Measurements from ENCODE around the gene ADAMTS6. TPM values are rescaled to one million over a fixed set of nuclear protein-coding genes. Genes with fewer than 3 reads are reported as not detected.
"Not testable (repeated sequence)": the region's sequence is repeated elsewhere in the genome, so short reads cannot be mapped to it uniquely, and the experiment has no call there.

The ADAMTS6 gene, protein sequence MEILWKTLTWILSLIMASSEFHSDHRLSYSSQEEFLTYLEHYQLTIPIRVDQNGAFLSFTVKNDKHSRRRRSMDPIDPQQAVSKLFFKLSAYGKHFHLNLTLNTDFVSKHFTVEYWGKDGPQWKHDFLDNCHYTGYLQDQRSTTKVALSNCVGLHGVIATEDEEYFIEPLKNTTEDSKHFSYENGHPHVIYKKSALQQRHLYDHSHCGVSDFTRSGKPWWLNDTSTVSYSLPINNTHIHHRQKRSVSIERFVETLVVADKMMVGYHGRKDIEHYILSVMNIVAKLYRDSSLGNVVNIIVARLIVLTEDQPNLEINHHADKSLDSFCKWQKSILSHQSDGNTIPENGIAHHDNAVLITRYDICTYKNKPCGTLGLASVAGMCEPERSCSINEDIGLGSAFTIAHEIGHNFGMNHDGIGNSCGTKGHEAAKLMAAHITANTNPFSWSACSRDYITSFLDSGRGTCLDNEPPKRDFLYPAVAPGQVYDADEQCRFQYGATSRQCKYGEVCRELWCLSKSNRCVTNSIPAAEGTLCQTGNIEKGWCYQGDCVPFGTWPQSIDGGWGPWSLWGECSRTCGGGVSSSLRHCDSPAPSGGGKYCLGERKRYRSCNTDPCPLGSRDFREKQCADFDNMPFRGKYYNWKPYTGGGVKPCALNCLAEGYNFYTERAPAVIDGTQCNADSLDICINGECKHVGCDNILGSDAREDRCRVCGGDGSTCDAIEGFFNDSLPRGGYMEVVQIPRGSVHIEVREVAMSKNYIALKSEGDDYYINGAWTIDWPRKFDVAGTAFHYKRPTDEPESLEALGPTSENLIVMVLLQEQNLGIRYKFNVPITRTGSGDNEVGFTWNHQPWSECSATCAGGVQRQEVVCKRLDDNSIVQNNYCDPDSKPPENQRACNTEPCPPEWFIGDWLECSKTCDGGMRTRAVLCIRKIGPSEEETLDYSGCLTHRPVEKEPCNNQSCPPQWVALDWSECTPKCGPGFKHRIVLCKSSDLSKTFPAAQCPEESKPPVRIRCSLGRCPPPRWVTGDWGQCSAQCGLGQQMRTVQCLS (N-terminal part only)
- 47.0 and 52.4 TPM in 2 replicates for total RNA-seq

DNA sequence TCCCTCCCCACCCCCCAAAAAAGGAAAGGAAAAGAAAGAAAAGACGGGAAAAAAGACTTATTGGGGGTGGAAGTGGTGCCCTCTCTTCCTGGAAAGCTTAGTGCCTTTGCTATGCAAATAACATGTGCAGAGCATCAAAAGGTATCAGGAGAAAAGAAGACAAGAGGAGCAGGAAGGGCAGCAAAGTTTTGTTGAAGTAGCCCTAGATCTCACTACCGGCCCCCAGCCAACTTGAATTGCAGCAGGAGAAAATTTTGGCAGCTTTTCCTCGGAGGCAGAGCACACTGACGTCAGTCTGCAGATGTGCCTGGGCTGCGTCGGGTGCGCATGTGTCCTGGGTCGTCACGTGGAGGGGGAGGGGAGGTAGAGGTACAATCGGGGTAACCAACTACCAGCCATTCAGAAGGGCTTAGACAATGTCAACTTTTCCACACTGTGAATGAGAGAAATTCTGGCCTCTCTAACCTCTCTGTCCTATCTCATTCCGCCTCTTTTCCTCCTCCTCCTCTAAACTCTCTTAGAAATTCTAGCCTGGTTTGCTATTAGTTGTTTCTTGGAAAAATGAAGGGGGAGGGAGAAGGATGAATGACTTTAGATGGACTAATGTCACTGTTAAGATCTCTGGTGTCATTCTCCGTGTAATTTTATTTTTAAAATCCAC is at the start of gene ADAMTS6:
Gene ADAMTS6, minus strand, starts transcription at position 286 of the 661 bp plus-strand sequence. CDS start 8,247 bp downstream, outside the sequence.
- peak; percentile 96 for DNase-seq

DNA sequence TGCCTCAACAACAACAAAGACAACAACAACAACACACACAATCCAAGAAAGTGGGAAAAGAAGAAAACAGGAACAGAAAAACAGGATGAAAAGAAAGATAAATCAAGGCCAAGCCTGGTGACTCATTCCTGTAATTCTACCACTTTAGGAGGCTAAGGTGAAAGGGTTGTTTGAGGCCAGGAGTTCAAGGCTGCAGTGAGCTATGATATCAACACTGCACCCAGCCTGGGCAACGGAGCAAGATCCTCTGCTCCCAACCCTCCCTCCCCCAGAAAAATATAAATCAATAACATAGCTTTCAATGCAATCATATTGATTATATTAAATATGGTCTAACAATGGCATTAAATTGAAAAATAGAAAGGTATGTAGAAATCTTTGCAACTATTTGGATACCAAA is 49.2 kb upstream of the ADAMTS6 start:
- DNase-seq: no peak

DNA sequence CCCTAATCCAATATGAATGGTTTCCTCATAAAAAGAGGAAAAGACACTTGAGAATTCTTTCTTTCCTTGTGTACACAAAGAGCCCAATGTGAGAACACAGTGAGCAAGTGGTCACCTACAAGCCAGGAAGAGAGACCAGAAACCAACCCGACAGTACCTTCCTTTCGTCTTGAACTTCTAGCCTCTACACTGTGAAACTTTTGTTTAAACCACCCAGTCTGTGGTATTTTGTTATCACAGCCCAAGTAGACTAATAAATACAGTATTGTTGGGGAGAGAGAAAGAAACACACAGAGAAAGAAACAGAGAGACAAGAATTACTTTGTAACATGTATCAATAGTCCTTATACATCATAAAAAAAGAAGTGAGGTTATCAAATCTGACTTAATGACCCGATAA is 44.0 kb upstream of the ADAMTS6 start:
- no peak for DNase-seq

DNA sequence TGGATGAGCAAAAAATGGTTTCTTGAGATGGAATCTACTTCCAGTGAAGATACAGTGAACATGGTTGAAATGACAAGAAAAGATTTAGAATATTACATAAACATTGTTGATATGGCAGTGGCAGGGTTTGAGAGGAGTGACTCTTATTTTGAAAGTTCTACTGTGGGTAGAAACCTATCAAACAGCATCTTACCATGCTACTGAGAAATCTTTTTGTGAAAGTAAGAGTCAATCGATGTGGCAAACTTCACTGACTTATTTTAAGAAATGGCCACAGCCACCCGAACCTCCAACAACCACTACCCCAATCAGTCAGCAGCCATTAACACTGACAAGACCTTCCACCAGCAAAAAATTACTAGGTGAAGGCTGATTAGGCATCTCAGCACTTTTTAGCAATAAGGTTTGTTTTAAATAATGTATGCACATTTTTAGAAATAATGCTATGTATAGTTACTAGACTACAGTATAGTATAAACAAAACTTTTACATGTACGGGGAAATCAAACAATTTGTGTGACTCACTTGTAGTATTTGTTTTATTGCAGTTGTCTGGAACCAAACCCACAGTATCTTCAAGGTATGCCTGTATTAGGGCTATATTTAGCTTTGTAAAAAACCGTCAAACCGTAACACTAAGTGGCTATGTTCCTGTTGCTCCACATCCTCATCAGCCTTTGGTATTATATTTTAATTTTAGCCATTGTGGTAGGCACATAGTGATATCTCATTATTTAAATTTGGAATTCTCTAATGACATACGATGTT is 30.6 kb upstream of the ADAMTS6 start:
- DNase-seq: no peak

DNA sequence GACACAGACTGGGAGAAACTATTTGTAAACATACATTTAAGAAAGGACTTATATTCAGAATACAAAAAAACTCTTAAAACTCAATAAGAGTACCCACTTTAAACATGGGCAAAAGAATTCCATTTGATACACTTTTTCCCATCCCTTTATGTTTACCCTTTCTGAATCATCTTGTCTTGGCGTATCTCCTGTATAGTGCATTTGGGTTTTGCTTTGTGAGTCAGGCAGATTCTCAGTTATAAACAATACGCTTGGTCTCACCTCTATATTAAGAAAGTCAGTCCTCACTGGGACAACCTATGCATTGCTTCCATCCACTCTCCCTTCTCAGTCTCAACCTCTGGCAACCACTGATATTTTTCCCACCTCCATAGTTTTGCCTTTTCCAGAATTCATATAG is 27.3 kb upstream of the ADAMTS6 start:
- no peak for DNase-seq

DNA sequence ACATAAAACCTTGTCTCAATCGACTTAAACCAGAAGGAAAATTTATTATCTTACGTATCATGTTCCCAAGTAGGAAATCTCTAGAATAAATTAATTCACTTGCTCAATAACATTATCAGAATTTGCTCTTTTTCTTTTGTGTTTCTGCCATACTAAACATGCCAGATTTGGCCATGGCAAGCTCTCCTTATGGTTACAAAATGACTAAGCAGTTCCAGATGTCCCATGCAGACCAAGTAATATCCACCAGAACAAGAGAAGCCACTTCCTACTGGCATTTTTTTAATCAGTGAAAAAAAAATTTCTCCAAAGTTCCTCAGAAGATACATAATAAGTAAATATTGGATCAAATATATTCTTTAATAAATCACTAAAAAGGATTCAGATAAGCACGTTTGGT is 25.2 kb upstream of the ADAMTS6 start:
- DNase-seq: no peak

DNA sequence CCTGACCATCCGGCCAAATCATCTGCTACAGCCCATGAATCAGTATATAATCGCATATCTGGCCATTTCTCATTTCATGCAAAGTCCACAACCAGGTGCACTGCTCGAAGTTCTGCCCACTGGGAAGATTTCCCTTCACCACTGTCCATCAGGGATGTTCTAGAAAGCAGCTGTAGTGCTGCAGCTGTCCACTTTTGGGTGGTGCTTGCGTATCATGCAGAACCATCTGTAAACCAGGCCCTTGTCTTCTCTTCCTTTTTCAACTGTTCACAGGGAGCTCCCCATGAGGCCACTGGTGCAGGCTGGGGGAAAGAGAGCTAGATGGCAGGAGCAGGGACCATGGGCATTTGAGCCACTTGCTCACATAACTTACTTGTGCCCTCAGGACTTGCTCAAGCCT is 7.4 kb upstream of the ADAMTS6 start:
- no peak for DNase-seq

DNA sequence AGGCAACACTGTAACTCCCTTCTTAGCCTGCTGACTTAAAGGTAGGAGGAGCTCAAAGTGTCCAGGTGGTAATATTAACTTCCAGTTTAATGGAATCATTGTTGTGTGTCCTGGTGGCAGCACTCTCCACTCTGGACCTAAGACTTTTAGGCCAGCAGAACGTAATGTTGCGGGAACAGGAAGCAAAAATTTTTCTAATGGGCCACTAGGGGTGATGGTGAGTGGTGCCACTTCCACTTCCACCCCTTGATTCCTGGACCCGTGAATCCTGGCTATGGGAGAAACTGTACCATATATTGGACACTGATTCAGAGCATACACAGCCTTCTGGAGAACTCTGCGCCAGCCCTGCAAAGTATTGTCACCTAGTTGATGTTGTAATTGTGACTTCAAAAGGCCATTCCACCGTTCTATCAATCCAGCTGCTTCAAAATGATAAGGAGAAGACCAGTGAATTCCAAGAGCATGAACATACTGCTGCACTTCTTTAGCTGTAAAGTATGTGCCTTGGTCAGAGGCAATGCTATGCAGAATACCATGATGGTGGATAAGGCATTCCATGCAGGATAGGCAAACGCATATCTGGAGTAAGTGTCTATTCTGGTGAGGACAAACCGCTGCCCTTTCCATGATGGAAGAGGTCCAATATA is 6.4 kb upstream of the ADAMTS6 start:
- not testable (repeated sequence) for DNase-seq

DNA sequence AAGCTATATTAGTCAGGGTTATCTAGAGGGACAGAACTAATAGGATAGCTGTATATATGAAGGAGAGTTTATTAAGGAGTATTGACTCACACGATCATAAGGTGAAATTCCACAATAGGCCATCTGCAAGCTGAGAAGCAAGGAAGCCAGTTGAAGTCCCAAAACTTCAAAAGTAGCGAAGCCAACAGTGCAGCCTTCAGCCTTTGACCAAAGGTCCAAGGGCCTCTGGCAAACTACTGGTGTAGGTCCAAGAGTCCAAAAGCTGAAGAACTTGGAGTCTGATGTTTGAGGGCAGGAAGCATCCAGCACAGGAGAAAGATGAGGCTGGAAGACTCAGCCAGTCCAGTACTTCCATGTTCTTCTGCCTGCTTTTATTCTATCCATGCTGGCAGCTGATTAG is 5.1 kb upstream of the ADAMTS6 start:
- DNase-seq: not testable (repeated sequence)

DNA sequence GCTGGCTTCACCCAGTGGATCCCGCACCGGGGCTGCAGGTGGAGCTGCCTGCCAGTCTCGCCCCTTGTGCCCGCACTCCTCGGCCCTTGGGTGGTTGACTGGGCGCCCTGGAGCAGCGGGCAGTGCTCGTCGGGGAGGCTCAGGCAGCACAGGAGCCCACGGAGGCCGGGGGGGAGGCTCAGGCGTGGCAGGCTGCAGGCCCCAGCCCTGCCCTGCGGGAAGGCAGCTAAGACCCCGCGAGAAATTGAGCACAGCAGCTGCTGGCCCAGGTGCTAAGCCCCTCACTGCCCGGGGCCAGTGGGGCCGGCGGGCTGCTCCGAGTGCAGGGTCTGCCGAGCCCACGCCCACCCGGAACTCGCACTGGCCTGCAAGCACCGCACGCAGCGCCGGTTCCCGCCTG is 3.7 kb upstream of the ADAMTS6 start:
- no peak for DNase-seq

DNA sequence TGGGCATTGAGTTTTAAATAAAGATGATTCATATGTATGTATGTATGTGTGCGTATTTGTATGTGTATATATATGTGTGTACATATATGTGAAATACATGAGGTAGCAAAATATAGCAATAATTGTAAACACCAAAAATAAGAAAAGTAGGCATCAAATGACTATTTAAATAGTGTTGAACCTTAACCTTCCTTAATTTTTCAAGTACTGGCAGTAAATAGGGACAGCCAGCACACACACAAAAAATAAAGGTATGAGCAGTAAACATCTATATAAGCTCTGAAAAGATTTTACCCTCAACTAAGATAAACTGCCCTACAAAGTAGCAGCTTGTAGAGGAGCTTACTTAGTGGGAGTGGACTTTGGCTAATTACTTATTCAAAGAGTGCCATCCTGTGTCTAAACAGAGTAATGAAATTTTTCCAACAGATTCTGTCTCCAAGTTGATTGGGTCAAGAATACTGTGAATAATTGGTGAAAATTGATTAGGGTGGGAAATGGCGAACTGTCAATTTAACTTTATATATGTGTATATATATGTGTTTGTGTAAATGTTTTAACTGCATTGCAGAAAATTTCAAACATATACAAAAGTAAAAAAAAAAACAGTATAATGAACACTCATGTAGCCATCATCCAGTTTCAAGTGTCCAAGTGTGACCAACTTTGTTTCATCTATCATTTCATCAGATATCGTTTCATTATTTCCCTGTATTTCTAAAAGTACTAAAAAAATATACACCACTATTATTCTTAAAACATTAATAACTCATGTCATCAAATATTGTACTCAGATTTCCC is 2.0 kb upstream of the ADAMTS6 start:
- peak; percentile 84 for DNase-seq

DNA sequence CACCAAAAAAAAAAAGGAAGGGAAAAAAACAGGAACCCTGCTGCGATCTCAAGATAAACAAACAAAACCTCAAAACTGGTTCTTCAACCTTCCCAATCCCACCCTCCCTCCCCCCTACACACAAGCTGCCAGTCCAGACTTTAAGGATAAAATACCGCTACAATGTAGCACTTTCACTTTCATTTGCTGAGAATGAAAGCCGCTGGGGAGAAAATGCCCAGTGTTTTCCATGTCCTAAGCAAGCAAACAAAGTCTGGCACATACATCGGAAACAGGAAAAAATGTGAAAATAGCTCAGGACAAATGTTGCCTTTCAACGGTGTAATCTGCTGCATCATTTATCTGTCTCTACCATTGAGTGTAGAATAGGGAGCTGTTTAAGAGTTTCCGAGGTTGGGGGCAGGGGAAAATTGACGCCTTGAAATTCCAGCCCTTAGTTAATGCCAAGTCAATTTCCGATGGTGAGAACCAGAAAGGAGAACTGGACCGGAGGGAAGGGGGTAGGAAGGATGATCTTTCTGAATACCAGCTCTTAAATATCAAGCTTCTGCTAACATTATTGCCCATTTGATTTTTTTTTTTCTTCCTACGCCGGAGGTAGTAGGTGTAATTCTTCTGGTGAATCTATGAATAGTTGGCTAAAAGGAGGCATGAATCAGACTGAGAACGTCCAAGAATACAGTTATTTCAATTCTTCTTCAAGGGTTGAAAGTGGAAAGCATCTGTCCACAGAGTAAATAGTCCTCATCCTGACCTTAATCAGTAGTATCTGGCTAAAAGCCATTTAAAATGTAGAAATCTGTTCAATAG is 1.2 kb upstream of the ADAMTS6 start:
- DNase-seq: peak; percentile 79

DNA sequence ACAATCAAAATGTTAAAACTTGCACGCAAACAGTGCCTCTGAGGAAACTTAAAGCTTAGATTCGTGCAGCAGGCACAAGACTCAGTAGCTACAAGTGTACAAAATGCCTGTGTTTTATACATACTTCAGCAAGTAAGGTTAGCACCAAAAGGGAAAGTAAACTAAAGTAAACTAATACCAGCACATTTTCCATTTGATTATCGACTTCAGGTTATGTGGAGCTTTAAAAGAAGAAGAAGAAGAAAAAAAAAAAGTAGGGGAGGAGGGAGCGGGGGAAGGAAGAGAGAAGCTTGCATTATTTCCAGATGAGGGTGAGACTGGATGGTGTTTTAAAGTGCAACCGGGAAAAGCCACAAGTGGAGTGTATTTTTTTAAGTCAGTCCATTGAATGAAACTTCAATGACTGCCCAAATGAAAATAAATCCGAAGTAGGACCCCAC is 596 bp upstream of the ADAMTS6 start:
- DNase-seq: peak; percentile 53

DNA sequence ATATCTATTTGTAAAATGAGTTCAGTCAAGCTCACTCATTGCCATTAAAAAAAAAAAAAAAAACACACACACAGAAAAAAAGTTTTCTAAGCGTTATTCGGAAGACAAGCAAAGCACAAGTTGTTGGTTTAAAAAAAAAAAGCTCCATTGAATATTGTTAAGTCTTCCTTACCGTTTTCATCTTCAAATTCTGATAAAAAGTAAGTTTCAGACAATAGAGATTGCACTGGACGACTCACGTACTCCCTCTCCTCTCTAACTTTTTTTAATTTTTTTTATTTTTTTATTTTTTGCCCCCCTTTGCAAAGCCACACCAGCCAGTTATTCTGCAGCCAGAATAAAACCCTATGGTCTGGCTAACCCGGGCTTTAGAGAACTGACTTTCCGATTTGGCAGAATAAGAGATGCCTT is 544 bp downstream of the ADAMTS6 start:
- peak; percentile 40 for DNase-seq

DNA sequence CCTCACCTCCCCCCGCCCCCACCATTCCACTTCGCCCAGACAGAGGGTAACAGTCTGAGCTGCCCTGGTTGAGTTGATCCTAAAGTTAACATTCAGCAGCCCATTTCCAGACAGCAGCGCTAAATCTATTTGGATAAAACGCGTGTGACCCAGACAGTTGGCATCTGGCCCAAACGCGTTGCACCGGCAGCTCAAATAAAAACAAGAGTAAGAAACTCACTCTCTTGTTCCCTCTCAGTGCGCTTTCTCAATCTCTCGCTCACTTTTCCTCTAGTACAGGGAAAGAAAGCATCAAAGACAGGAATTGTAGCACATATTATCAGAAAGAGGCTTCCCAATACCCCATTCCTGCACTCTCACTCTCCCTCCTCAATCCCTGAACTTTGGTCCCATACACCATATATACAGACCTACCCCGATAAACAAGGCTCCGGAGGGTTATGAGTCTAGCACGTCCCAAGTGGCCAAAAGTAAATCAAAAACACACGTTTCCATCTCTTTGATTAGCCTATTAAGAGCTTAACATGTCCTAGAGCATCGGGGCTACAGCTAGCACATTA is 1.3 kb downstream of the ADAMTS6 start:
- peak; percentile 86 for DNase-seq

DNA sequence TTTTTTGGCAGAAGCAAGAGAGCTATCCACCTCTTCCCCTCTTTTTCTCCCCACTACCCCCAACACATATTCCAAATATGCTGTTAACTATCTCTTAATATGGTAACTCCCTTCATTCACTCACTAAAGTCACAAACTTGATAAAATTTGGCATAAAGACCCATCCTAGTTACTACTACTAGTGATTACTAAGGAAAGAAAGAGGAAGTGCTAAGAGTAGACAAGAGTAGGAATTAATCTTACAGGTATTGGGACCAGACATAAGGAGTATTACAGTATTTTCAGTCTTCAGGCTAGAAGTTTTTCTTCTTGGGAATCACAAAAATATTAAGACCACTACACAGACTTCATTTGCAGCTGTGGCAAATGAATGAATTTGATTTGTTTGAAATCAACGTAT is 2.2 kb downstream of the ADAMTS6 start:
- peak; percentile 26 for DNase-seq

DNA sequence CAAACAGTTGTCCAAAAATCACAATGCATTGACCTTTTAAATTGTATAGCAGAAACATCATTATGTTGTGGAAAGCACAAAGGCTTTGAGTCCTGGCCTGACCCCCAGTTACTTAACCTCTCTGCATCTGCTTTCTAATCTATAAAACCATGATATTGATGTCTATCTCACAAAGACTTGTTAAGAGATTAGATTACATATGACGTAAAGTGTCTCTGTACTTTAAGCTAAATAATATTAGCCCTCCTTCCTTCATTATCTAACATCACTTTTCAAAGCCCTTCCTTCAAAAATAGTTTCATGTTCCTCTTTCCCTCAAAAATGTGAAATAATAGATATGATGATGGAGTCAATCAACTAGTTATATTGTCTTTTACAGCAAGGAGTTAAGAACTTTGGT is 3.4 kb downstream of the ADAMTS6 start:
- DNase-seq: no peak

DNA sequence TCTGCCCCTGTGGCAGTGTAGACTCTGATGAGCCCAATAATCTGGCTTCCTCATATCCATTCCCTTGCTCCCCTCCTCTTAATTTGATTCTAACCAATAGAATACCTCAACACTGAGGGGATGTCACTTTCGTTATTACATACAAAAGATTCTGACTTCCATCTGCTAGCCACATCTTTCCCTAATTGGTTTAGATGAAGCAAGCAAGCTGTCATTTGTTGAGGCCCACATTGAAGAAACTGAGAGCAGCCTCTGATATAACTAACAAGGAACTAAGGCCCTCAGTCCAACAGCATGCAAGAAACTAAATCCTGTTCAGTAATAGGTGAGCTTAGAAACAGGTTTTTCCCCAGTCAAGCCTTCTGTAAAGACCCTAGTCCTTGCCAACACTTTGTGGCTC is 5.8 kb downstream of the ADAMTS6 start:
- peak; percentile 35 for DNase-seq

DNA sequence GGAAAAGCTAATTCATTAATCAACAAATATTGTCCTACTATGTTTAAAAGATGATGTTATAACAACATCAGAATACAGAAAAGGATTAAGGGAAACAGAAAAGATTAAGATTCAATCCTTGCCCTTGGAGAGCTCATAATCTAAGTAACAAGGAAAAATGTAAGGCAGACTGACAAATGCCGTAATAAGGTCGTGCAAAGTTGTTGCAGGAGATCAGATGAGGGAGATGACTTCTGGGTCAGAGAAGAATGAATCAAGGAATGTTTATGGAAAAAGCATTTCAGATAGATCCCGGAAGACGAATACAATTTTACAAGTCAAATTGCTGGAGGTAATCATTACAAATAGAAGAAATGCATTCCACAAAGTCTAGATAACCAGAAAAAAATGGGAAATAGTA is 6.4 kb downstream of the ADAMTS6 start:
- DNase-seq: peak; percentile 58
